Measurements from ENCODE around the gene LIPK.
"Not testable (repeated sequence)": the region's sequence is repeated elsewhere in the genome, so short reads cannot be mapped to it uniquely, and the experiment has no call there.

The LIPK gene

DNA sequence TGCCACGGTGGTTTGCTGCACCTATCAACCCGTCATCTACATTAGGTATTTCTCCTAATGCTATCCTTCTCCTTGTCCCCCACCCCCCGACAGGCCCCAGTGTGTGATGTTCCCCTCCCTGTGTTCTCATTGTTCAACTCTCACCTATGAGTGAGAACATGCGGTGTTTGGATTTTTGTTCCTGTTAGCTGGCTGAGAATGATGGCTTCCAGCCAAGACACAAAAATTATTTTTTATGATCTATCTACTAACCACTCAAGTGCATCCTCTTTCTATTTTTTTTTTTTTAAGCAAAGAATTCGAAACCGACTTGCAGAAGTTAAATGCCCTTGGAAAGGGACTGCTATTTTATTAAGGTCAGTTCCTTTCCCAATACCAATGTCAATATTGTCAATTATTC, 3.3 kb downstream of the LIPK start:
- not testable (repeated sequence) for DNase-seq (ENCODE audit: extremely low read depth in 1 of 2, low read depth in 1 of 2)

DNA sequence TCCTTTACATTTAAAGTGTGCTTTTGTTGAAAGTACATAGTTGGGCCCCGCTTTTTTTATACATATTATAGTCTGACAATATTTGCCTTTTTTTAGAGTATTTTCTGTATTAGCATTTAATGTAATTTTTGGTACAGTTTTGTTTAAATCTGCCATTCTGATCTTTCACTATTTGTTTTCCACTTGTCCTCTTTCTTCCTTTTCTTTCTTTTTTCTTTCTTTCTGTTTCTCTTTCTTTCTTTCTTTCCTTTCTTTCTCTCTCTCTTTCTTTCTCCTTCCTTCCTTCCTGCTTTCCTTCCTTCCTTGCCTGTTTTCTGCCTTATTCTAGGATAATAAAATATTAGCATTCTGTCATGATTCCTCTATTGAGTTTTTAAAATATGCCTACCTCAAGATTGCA, 9.5 kb downstream of the LIPK start:
- no peak for DNase-seq (ENCODE audit: extremely low read depth in 1 of 2, low read depth in 1 of 2)

DNA sequence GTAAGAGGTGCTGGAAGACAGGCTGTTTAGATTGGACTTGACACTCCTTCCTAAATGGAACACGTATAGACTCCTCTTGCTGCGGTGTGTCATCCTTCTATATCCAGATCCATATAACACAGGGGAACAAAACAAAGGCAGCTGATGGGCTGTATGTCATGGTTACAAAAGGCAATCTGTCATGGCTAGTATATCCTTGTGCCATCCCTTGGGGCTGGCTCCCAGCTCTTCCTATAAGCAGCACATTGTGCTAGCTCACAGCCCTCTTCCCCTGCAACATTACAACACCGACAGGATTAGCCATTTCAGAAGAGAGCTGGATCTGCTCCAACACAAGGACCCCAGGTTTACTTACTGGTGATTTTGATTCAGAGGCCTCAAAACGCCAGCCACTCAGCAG, 15.3 kb downstream of the LIPK start:
- no peak for DNase-seq (ENCODE audit: extremely low read depth in 1 of 2, low read depth in 1 of 2)

DNA sequence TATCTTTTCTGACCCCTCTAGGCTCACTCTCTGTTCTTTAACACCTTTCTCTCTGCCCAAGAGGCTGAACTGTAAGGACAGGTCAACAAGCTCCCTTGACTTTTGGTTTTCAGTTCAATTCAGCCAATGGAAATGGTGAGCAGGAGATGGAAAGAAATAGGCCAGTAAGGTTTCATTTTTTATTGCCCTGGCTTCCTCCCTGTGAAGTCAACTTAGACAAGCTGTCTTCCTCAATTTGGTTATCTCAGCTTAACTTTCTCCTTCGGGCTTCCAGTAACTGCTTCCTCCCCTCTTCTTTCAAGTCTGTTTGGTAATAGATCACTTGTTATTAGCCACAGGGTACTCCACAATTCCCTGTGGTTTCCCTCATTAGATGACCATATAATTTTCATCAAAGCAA, 19.7 kb downstream of the LIPK start:
- DNase-seq (ENCODE audit: extremely low read depth in 1 of 2, low read depth in 1 of 2): no peak

DNA sequence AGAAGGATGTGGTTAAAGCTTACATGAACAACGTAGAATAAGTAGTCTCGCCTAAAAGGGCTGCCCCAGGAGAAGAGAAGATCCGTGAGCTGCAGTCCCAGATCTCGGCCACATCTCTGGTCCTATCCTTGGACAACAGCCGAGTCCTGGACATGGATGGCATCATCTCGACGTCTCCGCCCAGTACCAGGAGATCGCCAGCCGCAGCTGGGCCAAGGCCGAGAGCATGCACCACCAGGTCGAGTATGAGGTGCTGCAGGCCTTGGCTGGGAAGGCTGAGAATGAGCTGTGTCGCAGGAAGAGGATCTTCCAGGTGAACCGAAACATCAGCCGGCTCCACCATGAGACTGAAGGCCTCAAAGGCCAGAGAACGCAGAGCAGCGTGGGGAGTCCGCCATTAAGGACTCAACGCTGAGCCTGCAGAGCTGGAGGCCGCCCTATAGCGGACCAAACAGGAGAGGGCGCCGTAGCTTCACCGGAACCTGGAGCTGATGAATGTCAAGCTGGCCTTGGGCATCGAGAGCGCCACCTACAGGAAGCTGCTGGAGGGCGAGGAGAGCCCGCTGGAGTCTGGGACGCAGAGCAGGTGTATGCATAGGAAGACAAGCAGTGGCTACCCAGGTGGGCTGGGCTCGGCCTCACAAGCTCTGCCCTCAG, 22.2 kb downstream of the LIPK start:
- DNase-seq (ENCODE audit: extremely low read depth in 1 of 2, low read depth in 1 of 2): peak; percentile 26 to 43

DNA sequence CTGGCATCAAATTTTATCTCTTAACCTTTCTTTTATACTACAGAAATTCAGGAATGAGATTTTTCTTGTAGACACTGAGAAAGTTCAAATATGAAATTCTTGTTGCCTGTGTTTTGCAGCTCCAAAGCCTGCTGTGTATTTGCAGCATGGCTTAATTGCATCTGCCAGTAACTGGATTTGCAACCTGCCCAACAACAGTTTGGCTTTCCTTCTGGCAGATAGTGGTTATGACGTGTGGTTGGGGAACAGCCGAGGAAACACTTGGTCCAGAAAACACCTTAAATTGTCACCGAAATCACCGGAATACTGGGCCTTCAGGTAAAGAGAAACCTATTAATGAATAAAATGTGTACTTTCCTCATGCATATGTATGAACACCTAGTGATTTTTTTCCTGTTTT, 24.8 kb downstream of the LIPK start:
- no peak for DNase-seq (ENCODE audit: extremely low read depth in 1 of 2, low read depth in 1 of 2)

DNA sequence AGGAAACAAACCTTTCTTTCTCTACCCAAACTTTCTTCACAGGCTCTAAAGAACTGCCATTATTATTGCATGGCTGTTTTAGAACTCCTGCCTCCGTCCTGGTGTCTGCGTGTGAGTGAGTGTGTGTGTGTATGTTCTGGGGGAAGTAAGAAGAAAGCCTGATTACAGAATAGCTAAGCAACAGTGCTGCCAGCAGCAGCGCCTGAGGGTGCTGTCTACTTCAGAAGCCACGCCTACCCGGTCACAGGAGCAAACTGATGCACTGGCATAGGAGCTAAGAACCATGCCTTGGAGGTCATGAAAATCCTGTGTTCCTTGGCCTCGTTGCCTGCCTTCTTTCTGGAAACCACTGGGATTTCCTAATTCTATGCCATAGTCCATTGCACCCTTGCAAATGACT, 25.2 kb downstream of the LIPK start:
- DNase-seq (ENCODE audit: extremely low read depth in 1 of 2, low read depth in 1 of 2): no peak

DNA sequence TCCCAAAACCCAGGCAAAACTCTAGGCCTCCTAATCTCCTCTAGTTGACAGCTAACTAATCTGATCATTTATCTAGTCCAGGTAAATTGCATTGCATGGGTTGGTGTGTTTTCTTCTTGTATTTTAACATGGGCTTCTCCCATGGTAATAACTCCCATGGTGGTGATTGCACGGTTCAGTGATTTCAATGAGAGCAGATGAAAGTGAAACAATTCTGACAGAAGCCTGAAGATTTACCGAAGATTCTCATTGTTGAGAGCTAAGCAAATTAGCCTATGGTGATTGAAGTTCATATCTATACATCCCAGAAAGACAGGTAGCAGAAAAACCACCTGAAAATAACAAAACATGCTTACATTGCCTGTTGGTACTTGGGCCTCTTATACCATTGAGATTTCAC, 27.2 kb downstream of the LIPK start:
- DNase-seq (ENCODE audit: extremely low read depth in 1 of 2, low read depth in 1 of 2): no peak

DNA sequence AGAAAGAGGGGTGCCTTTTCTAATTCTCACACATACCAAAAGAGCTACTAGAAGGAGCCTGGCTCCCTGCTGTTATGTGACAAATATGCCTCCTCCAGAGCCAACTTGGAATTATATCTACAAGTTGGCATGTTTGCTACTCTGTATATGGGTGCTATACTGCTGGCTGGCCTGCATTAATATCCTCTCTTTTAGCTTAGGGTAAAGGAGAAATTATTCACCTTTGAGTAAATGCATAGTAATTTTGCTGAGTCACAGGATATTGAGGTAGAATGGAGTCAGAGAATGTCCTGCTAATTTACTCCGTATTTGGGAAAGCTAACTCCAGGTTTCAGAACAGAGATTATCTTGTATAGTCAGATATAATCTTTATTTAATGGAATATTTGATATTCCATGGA, 29.6 kb downstream of the LIPK start:
- no peak for DNase-seq (ENCODE audit: extremely low read depth in 1 of 2, low read depth in 1 of 2)

DNA sequence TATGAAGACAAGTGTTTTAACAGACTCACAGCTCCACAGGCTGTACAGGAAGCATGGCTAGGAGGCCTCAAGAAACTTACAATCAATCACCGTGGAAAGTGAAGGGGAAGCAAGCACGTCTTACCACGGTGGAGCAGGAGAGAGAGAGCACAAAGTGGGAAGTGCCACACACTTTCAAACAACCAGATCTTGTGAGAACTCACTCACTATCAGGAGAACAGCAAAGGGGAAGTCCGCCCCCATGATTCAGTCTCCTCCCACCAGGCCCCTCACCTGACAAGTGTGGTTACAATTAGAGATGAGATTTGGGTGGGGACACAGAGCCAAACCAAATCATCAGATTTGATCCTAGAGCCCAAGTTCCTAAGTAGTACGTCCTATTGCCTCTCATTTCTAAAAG, 35.9 kb downstream of the LIPK start:
- not testable (repeated sequence) for DNase-seq (ENCODE audit: extremely low read depth in 1 of 2, low read depth in 1 of 2)

DNA sequence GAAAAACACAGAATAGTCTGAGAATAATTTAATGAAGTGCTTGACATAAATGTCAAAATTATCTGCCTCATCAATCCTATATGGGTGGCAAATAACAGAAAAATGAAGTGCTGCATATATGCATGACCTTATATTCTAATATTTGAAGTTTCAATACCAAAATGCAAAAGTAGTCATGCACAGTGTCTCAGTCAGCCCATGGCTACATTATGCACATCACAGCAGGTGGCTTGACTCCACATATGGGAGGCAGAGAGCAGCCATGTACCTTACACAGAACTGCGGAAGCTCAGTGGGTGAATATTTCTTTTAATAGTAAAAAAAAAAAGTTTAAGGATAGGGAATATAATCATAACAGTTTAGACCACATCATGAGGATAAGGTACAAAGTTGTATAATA, 36.4 kb downstream of the LIPK start:
- no peak for DNase-seq (ENCODE audit: extremely low read depth in 1 of 2, low read depth in 1 of 2)

DNA sequence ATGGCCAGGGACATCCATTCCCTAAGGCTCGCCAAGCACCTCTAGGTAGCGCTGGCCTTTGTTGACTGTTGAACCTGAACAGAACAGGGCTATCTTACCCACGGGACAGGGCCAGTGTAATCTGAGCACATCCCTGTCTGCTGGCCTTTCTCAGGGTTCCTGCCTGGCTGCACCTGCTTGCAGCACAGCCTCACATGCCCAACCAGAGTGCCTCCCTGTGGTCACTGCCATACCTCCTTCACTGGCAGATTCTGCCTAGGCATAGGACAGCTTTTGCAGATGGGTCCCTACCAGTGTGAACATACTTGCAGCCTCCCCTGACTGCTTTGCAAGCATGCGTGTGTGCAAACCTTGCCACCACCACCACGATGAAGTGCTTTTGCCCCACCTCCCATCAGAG, 38.0 kb downstream of the LIPK start:
- no peak for DNase-seq (ENCODE audit: extremely low read depth in 1 of 2, low read depth in 1 of 2)

DNA sequence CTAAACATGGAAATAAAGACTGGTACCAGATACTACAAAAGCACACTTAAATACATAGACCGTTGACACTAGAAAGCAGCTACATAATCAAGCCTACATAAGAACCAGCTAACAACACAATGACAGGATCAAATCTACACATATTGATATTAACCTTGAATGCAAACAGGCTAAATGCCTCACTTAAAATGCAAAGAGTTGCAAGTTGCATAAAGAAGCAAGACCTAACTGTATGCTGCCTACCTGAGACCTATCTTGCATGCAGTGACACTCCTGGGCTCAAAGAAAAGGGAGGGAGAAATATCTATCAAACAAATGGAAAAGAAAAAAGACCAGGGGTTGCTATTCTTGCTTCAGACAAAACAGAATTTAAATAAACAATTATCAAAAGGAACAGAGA, 39.6 kb downstream of the LIPK start:
- DNase-seq (ENCODE audit: extremely low read depth in 1 of 2, low read depth in 1 of 2): no peak

DNA sequence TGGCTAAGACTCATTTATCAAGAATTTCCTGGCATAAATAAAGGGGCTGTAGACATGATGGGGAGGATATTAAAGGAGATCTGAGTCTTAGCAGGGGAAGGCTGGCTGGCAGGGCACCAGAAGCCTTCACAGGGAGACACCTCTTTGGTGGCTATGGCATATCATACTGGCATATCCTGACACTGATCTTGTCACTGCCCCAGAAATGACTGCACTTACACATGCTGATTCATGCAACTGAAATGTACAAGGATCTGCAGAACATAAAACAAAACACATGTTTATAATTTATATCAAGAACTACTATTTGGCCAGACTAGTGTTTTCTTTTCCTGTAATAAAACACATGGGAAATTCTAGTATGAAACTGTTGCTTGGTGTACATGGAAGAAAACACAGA, 48.2 kb downstream of the LIPK start:
- no peak for DNase-seq (ENCODE audit: extremely low read depth in 1 of 2, low read depth in 1 of 2)

DNA sequence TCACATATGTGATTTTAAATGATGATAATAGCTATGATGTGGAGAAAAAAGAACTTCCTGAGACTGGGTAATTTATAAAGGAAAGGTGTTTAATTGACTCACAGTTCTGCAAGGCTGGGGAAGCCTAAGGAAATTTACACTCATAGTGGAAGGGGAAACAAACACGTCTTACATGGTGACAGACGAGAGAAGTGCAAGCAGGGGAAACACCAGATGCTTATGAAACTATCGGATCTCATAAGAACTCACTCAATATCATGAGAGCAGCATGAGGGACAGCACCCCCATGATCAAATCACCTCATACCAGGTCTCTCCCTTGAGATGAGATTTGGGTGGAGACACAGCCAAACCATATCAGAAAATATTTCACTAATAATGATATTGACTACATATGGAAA, 49.7 kb downstream of the LIPK start:
- peak in 1 of 2 donors; percentile 5 for DNase-seq (ENCODE audit: extremely low read depth in 1 of 2, low read depth in 1 of 2)

DNA sequence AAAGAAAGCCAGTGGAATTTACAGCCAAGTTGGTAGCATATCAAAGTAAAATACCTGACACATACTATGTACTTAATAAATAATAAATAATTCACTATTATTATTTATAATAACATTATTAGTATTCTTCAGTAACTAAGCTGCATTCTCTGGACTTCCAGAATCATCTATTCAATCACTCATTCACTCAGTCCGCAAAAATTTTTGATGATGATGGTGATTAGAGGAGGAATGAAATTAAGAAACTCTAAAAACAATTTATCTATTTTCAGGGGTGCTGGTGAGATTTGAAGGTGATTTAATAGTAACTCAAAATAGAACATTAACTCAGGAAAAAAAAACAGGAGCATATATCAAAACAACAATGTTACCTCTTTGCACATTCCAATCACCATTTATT, 50.6 kb downstream of the LIPK start:
- DNase-seq (ENCODE audit: extremely low read depth in 1 of 2, low read depth in 1 of 2): no peak

DNA sequence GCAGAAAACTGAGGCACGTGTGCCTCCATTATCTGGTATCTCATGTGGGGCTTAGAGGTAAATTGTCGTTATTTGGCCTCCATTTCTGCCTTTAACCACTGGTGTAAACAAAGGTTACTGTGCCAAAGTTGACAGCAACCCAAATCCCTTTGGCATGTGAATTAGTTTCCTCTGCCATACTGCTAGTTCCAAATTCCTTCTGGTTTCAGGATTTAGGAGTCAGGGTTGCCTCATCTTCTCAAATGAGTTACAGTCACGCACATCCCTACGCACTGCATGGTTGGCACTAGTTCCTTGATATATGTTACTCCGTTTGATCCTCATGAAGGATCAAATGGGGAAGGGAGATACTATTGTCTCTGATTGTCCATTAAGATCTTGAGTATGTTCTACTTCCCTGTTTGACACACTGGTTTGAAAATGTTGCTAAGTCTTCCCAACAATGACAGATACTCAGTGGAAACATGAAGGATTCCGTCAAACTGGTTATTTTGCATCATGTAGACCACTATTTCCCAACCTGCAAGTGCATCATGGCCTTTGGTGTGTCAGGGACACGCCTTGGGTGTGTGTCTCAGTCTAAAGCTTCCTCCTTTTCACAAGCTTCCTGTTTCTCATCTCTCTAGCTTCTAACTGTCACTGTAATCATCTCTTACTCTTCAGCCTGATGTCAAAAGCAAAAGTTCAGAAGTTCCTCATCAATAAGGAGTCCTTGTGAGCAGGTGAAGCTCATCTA, 53.5 kb downstream of the LIPK start, which contains the start of gene LIPN:
Gene LIPN, plus strand, starts transcription at position 655 of the 736 bp plus-strand sequence. CDS start 1,386 bp downstream, outside the sequence.
- DNase-seq (ENCODE audit: extremely low read depth in 1 of 2, low read depth in 1 of 2): no peak

DNA sequence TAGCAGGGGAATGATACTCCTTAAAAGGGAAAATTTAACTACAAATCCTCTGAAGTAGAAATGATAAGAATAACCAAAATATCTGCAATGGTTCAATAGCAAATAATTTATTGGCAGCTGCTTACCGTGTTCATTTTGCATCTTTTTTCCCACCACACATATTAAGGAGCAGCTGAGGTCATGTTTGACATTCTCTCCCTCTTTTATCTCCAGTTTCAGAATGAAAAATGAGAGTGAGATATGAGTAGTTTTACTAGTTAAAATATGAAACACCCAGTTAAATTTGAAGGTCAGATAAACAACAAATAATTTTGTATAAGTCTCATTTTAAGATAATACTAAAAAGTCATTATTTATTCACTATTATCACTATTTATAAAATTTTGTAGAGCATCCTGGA, 56.9 kb downstream of the LIPK start:
- no peak for DNase-seq (ENCODE audit: extremely low read depth in 1 of 2, low read depth in 1 of 2)

DNA sequence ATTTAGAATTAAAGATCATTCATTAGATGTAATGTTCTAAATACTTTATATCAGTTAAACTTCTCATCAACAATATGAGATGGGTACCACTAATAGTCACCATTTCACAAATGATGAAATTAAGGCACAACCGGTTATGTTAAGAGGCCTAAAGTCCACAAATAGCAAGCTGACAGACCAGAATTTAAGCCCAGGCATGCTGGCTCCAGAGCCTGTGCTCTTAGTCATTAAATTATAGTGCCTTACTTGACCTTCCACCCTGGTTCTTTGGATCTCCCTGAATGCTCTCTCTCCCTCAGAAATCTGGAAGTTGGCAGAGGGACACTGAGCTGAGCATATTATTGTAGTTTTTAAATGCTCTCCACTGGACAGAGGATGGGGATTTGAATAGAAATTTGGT, 57.4 kb downstream of the LIPK start:
- no peak for DNase-seq (ENCODE audit: extremely low read depth in 1 of 2, low read depth in 1 of 2)

DNA sequence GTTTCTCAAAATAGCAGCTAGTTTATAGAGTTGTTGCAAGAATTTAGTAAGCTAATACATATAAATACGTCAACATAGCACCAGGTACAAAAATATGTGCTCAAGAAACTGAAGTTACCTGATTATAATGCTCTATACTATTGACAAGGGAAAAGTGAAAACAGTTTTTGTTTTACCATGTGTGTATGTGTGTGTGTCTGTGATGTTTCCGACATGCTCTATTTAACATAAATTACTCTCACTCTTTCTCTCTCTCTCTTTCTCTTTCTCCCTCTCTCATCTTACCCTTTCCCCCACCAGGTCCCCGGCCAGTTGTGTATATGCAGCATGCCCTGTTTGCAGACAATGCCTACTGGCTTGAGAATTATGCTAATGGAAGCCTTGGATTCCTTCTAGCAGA, 58.1 kb downstream of the LIPK start:
- no peak for DNase-seq (ENCODE audit: extremely low read depth in 1 of 2, low read depth in 1 of 2)

DNA sequence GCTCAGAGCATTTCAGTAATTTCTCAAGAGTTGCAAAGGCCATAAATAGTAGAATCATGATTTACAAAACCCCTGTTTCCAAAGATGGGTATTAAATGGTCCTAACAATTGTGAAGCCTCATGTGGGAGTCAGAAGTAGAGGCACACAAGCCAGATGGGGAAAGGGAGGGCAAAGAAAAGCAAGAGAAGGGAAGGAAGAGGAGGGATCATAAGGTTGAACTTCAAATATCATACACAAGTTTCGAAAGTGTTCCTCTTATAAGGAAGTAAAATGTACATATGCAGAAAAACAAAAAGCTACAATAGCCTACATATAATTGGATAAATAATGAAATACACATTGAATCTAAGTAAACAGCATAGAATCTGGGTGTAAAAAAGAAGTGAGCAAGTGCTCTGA, 59.8 kb downstream of the LIPK start:
- no peak for DNase-seq (ENCODE audit: extremely low read depth in 1 of 2, low read depth in 1 of 2)

DNA sequence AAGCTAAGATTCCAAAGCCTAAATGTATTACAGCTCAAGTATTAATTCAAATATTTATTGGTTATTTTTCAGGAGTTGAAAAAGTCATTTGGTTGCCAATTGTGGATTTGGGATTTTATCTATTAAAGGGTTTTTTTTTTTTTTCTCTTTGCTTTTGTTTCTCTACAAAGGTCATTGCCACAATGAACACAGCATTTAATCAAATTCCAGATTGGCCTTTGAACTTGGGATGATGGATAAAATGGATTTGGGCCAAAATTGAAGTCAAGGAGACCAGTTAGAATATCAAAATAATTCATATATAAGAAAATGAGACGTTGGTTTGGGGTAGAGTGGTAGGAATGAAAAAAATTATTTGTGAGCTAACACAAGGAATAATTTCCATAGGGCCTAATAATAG, 63.3 kb downstream of the LIPK start:
- DNase-seq (ENCODE audit: extremely low read depth in 1 of 2, low read depth in 1 of 2): no peak

DNA sequence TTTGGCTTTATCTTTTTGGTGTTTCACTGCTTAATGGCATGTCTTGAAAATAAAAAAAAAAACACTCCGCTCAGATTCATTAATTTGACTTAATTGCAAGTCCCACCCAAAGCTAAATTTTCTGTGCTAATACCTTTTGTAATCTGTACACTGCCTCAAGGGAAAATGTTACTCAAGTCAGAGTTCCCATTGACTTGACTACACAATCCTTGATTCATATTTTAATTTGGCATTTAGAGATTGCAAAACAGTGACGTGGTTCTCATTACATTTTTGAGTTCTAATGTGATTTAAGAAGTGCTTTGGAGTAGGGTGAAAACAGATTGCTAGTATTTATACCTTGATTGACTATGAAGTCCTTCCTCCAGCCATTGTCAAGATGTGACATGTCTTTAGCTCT, 75.2 kb downstream of the LIPK start:
- no peak for DNase-seq (ENCODE audit: extremely low read depth in 1 of 2, low read depth in 1 of 2)
